Heart left ventricle (tissue), 13 donors: Measurements from ENCODE around the gene POTEH.
"Not testable (repeated sequence)": the region's sequence is repeated elsewhere in the genome, so short reads cannot be mapped to it uniquely, and the experiment has no call there.

Source experiments
- CTCF ChIP-seq, 12 donors: fragments of 200-600 bp; sonication (generic) in 4 of 12; IDR thresholded peaks; one replicate each; pipeline versions ENCODE4 v1.5.0 to v1.8.0; 2018 to 2022; ENCODE audit warnings: antibody characterized with exemption in 12 of 12, mild to moderate bottlenecking in 5 of 12
- POLR2A ChIP-seq, 2 donors: fragments of 450-650 bp; IDR thresholded peaks; one replicate each; pipeline ENCODE4 v1.6.1; 2017; ENCODE audit warnings: antibody characterized with exemption in 2 of 2, mild to moderate bottlenecking in 2 of 2, moderate library complexity in 2 of 2
- donor health status: ischemic (EF 13 %, LVEDD 7.1; RV severe dilation, severe dysfunction).
- donor health status: DM: no; HTN: yes; CAD: no.
- donor health status: DM: no; HTN: no; CAD: no.
- donor health status: ischemic (EF 25% LVEDD 6.9; RV normal size, moderate dysfunction).
- donor health status: ischemic (EF 25% LVEDD 5.7; RV mildly dilated, moderate dysfunction).
- donor health status: ischemic (EF 35%, LVEDD 5.7; RV mildly dilated, moderate dysfunction).
- donor health status: nonischemic (EF 11% LVEDD 7.7; RV severe dilation, severe dysfunction).
- donor health status: DM: yes; HTN: yes; CAD: no.
- donor health status: PGD.
- donor health status: ischemic (EF 29% LVEDD 5.4; RV normal size, mild dysfunction).
- donor health status: nonischemic (EF 23%, LVEDD 6.1; RV moderate dilation, normal function).

GRCh38 chr22:15652738-15653137 lies 37.1 kb upstream of the POTEH start:
- not testable (repeated sequence) for TF ChIP-seq CTCF, POLR2A (IDR thresholded peaks at IDR 0.05)
